RWPE1 (cell line): Measurements from ENCODE around the gene DRP2.

Experiments
- CTCF ChIA-PET: fragments of 350-600 bp; sonication (Branson Sonifier 250); formaldehyde crosslinking; extraction: SDS; loops from one replicate; lab custom pipeline; 2021; lab: Yijun Ruan, JAX
- POLR2A ChIA-PET: fragments of 400-600 bp; formaldehyde crosslinking; extraction: SDS; loops from one replicate; lab custom pipeline; 2020; ENCODE audit warnings: antibody characterized with exemption; ENCODE audit not compliant: low non-redundant PET; lab: Yijun Ruan, JAX
- DNase-seq: peaks from one replicate; pipeline ENCODE4 v3.0.0; 2012; ENCODE audit warnings: low spot score
- H3K27ac ChIP-seq: fragments of 450-650 bp; 2 replicates; pipeline ENCODE4 v1.5.1; 2017
- TF ChIP-seq, protein P1 (sequence below): fragments of 450-650 bp; conservative IDR thresholded peaks from 2 replicates; pipeline ENCODE4 v1.5.1; 2017; ENCODE audit warnings: low read depth, mild to moderate bottlenecking

The DRP2 gene

GRCh38 chrX:101195442-101196173, 24.0 kb upstream of the DRP2 start:
- no peak for DNase-seq
- TF ChIP-seq, protein P1, sequence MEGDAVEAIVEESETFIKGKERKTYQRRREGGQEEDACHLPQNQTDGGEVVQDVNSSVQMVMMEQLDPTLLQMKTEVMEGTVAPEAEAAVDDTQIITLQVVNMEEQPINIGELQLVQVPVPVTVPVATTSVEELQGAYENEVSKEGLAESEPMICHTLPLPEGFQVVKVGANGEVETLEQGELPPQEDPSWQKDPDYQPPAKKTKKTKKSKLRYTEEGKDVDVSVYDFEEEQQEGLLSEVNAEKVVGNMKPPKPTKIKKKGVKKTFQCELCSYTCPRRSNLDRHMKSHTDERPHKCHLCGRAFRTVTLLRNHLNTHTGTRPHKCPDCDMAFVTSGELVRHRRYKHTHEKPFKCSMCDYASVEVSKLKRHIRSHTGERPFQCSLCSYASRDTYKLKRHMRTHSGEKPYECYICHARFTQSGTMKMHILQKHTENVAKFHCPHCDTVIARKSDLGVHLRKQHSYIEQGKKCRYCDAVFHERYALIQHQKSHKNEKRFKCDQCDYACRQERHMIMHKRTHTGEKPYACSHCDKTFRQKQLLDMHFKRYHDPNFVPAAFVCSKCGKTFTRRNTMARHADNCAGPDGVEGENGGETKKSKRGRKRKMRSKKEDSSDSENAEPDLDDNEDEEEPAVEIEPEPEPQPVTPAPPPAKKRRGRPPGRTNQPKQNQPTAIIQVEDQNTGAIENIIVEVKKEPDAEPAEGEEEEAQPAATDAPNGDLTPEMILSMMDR, result no peak
- H3K27ac ChIP-seq, result no peak overlapping the region
- ChIA-PET CTCF (no interaction called here), POLR2A (no interaction called here)

DNA sequence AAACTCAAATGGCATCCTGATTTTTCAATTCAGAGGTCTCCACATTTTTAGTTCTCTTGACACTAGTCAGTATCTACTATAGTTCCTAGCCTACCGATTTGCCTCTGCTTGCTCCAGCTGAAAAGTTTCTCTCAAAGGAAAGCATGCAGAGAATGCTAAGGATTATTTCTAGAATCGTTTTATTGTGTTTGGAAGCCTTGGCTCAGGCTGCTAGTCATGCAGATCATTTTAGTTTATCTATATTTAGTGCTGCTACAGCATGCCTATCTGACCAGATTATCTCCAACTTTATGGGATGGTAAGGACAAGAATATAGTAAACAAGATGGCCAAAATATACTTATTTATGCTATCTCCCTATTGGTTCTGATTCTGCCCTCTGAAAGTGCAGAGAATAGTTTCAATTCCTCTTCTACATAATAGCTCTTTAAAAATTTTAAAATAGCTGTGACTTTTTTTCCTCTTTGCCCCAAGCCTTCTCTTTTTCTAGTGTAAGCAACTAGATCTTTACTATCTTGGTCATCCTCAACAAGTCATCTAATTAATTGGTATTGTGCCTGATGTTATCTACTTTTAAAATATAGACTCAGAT, 15.7 kb upstream of the DRP2 start:
- TF ChIP-seq, protein P1, result no peak
- no peak for DNase-seq
- ChIA-PET POLR2A (no interaction called here), CTCF (no interaction called here)
- H3K27ac ChIP-seq, result no peak overlapping the region

GRCh38 chrX:101206471-101206870, 13.1 kb upstream of the DRP2 start:
- POLR2A ChIA-PET, result no interaction called here
- no peak overlapping the region for H3K27ac ChIP-seq
- CTCF ChIA-PET, result no interaction called here
- peak; percentile 22 for DNase-seq
- TF ChIP-seq, protein P1, result no peak

DNA sequence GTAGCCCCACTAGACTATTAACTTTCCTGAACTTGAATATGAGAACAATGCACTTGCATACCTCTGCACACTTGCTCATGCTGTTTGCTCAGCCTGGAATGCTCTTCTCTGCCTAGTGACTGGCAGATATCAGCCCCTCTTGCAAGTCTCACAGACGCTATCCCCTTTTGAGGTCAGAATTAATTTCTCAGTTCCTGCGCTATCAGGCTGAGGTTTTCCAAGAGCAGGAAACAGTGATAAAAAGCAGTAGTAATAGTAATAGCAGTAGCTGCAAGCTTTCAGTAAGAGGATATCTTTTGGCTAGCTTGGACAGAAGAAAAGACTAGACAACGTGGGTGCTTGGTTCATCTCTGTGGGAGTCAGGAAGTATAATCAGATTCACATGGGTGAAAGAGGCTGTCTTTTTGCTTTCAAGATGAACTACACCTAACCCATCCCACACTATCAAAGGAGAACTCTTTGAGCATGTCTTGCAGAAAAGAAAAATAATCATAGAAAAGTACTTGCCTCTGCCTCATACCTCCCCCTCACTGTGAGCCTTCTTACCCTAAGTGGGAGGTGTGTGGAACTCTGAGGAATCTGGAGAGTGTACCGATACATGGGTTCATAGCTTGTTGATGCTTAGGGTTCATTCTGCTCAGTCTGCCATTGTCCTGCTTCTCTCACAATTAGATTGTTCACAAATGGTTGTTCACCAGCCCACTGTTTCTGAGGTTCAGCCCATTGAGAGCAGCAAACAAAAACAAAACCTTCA, 11.3 kb upstream of the DRP2 start:
- ChIA-PET POLR2A (no interaction called here), CTCF (no interaction called here)
- no peak for DNase-seq
- TF ChIP-seq, protein P1, result no peak
- no peak overlapping the region for H3K27ac ChIP-seq

DNA sequence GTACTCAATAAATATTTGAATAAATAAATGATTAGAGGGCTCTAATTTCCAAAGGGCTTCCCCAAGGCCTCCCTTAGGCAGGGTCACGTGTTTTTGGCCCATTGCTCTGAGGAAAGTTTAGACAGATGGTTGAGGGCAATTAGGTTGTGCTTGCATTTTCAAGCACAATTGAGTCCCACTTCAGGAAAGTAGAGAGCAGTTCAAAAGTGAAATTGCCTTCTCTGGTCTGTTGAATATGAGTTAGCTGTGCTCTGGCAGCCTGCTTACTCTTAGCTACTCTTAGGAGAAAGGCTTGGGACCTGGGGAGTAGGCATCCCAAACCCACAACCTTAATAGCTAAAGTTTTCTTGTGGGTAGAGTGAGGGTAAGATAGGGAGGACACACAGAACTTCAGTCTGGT, 9.0 kb upstream of the DRP2 start:
- POLR2A ChIA-PET, result no interaction called here
- CTCF ChIA-PET, result no interaction called here
- DNase-seq, result no peak
- H3K27ac ChIP-seq, result no peak overlapping the region
- TF ChIP-seq, protein P1, result no peak

DNA sequence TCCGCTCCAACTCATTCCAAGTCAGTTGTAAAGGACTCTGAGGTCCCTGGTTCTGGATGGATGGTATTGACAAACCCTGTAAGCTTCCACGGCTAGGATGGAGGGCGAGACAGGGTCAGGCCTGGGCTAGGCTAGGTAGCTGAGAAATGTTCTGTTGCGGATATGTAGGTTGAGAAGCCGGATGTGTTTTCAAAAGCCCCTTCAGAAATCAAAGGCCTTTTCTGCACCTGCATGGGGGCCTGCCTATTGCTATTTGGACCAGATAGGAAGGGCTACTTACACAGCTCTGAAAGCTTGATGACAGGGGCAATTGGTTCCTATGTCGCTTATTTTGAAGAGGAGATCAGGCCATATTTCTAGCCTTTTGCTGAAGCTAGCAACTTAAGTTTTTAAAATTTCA, 1.9 kb upstream of the DRP2 start:
- POLR2A ChIA-PET, result no interaction called here
- no peak overlapping the region for H3K27ac ChIP-seq
- CTCF ChIA-PET, result no interaction called here
- TF ChIP-seq, protein P1, result no peak
- no peak for DNase-seq
